Measurements from ENCODE around the gene MAPK11.

MAPK11 gene

GRCh38 chr22:50250555-50251476 lies 19.4 kb downstream of the MAPK11 start, which contains the start of gene HDAC10:
Gene HDAC10 (minus strand): TSS chr22:50251265. CDS start chr22:50251032, 233 bp downstream.
- peak; percentile 71 to 78 for DNase-seq (ENCODE audit: extremely low read depth in 1 of 2, low read depth in 1 of 2)

GRCh38 chr22:50250249-50250554 lies 20.0 kb downstream of the MAPK11 start:
- DNase-seq (ENCODE audit: extremely low read depth in 1 of 2, low read depth in 1 of 2): no peak

- DNase-seq (ENCODE audit: extremely low read depth in 1 of 2, low read depth in 1 of 2): no peak
Measured at GRCh38 chr22:50249341-50250248, 20.6 kb downstream of the MAPK11 start.

- no peak for DNase-seq (ENCODE audit: extremely low read depth in 1 of 2, low read depth in 1 of 2)
Measured at GRCh38 chr22:50248196-50249081, 21.7 kb downstream of the MAPK11 start.

- no peak for DNase-seq (ENCODE audit: extremely low read depth in 1 of 2, low read depth in 1 of 2)
Measured at GRCh38 chr22:50247748-50248147, 22.4 kb downstream of the MAPK11 start.

GRCh38 chr22:50246242-50247175 lies 23.7 kb downstream of the MAPK11 start:
- no peak for DNase-seq (ENCODE audit: extremely low read depth in 1 of 2, low read depth in 1 of 2)

- DNase-seq (ENCODE audit: extremely low read depth in 1 of 2, low read depth in 1 of 2): no peak
Measured at GRCh38 chr22:50245214-50246072, 24.7 kb downstream of the MAPK11 start.

GRCh38 chr22:50244420-50245213 lies 25.6 kb downstream of the MAPK11 start, which contains the start of gene TUBGCP6:
Gene TUBGCP6 (minus strand): TSS chr22:50245023. CDS start chr22:50244459, 564 bp downstream.
- peak; percentile 87 to 89 for DNase-seq (ENCODE audit: extremely low read depth in 1 of 2, low read depth in 1 of 2)

GRCh38 chr22:50243685-50244419 lies 26.3 kb downstream of the MAPK11 start:
- DNase-seq (ENCODE audit: extremely low read depth in 1 of 2, low read depth in 1 of 2): no peak

- DNase-seq (ENCODE audit: extremely low read depth in 1 of 2, low read depth in 1 of 2): no peak
Measured at GRCh38 chr22:50242406-50242949, 27.7 kb downstream of the MAPK11 start.

- no peak for DNase-seq (ENCODE audit: extremely low read depth in 1 of 2, low read depth in 1 of 2)
Measured at GRCh38 chr22:50238755-50239154, 31.4 kb downstream of the MAPK11 start.

- no peak for DNase-seq (ENCODE audit: extremely low read depth in 1 of 2, low read depth in 1 of 2)
Measured at GRCh38 chr22:50236731-50237409, 33.3 kb downstream of the MAPK11 start.

GRCh38 chr22:50233223-50233622 lies 37.0 kb downstream of the MAPK11 start:
- no peak for DNase-seq (ENCODE audit: extremely low read depth in 1 of 2, low read depth in 1 of 2)

GRCh38 chr22:50232481-50233151 lies 37.6 kb downstream of the MAPK11 start:
- DNase-seq (ENCODE audit: extremely low read depth in 1 of 2, low read depth in 1 of 2): no peak

- DNase-seq (ENCODE audit: extremely low read depth in 1 of 2, low read depth in 1 of 2): no peak
Measured at GRCh38 chr22:50229370-50229769, 40.8 kb downstream of the MAPK11 start.

GRCh38 chr22:50228366-50228765 lies 41.8 kb downstream of the MAPK11 start:
- DNase-seq (ENCODE audit: extremely low read depth in 1 of 2, low read depth in 1 of 2): no peak
